Measurements from ENCODE around the gene MBD3L4.
"Not testable (repeated sequence)": the region's sequence is repeated elsewhere in the genome, so short reads cannot be mapped to it uniquely, and the experiment has no call there.

The MBD3L4 gene

GRCh38 chr19:7040079-7040478, at the start of gene MBD3L4:
TSS of gene MBD3L4 (minus strand) at chr19:7040179. CDS start at chr19:7040144, 35 bp downstream.
- H3K4me3 ChIP-seq (ENCODE audit: low read depth, low read length), result not testable (repeated sequence)

GRCh38 chr19:7088999-7089398, 49.0 kb upstream of the MBD3L4 start:
- H3K4me3 ChIP-seq (ENCODE audit: low read depth, low read length), result no peak overlapping the region
- no peak for TF ChIP-seq CTCF (IDR thresholded peaks at IDR 0.05; ENCODE audit: borderline replicate concordance, insufficient read depth, low read depth, low read length)

GRCh38 chr19:7083076-7083956, 43.3 kb upstream of the MBD3L4 start:
- no peak for TF ChIP-seq CTCF (IDR thresholded peaks at IDR 0.05; ENCODE audit: borderline replicate concordance, insufficient read depth, low read depth, low read length)
- no peak overlapping the region for H3K4me3 ChIP-seq (ENCODE audit: low read depth, low read length)

- H3K4me3 ChIP-seq (ENCODE audit: low read depth, low read length), result no peak overlapping the region
- no peak for TF ChIP-seq CTCF (IDR thresholded peaks at IDR 0.05; ENCODE audit: borderline replicate concordance, insufficient read depth, low read depth, low read length)
Observed at GRCh38 chr19:7078008-7078407, 38.0 kb upstream of the MBD3L4 start.

- no peak for TF ChIP-seq CTCF (IDR thresholded peaks at IDR 0.05; ENCODE audit: borderline replicate concordance, insufficient read depth, low read depth, low read length)
- H3K4me3 ChIP-seq (ENCODE audit: low read depth, low read length), result no peak overlapping the region
Observed at GRCh38 chr19:7076151-7076550, 36.2 kb upstream of the MBD3L4 start.

GRCh38 chr19:7074705-7075282, 34.8 kb upstream of the MBD3L4 start:
- no peak overlapping the region for H3K4me3 ChIP-seq (ENCODE audit: low read depth, low read length)
- TF ChIP-seq CTCF (IDR thresholded peaks at IDR 0.05; ENCODE audit: borderline replicate concordance, insufficient read depth, low read depth, low read length), result no peak

- H3K4me3 ChIP-seq (ENCODE audit: low read depth, low read length), result no peak overlapping the region
- TF ChIP-seq CTCF (IDR thresholded peaks at IDR 0.05; ENCODE audit: borderline replicate concordance, insufficient read depth, low read depth, low read length), result no peak
Observed at GRCh38 chr19:7072541-7072940, 32.6 kb upstream of the MBD3L4 start.
